SK-N-SH (cell line): ENCODE results near the gene HS6ST3. TPM values are rescaled to one million over a fixed set of nuclear protein-coding genes. Genes with fewer than 3 reads are reported as not detected.

Experiments used
- CTCF ChIA-PET: fragments of 300-600, 350-600 bp; formaldehyde crosslinking; extraction: SDS; loops from one replicate; lab custom pipeline; 2021; lab: Yijun Ruan, JAX
- POLR2A ChIA-PET: fragments of 350-600 bp; sonication (Branson Sonifier 250); formaldehyde crosslinking; extraction: SDS; loops from one replicate; lab custom pipeline; 2020; ENCODE audit warnings: antibody characterized with exemption, inconsistent platforms; lab: Yijun Ruan, JAX
- DNase-seq: peaks from one replicate; pipeline ENCODE4 v3.0.0; 2012
- H2AFZ ChIP-seq: fragments of 200-600 bp; sonication (generic); 2 replicates; pipeline ENCODE4 v1.8.1; 2016; ENCODE audit warnings: antibody characterized with exemption, mild to moderate bottlenecking, low read depth
- H3F3A ChIP-seq: fragments of 200-600 bp; sonication (generic); replicated peaks from 2 replicates; pipeline ENCODE3; 2016; ENCODE audit warnings: antibody characterized with exemption, mild to moderate bottlenecking; ENCODE audit not compliant: insufficient read depth
- H3K27ac ChIP-seq, 2 experiments: fragments of 200-500 bp in 1 of 2; fragments of 200-600 bp in 1 of 2; sonication (Bioruptor generic) in 1 of 2; sonication (generic), shearing (Covaris generic) in 1 of 2; 2 replicates each; pipeline versions ENCODE4 v1.5.1 to v1.6.1; 2014 to 2016; ENCODE audit warnings: low read depth in 2 of 2, inconsistent platforms in 1 of 2, low read length in 1 of 2, mild to moderate bottlenecking in 1 of 2, mixed read lengths in 1 of 2
- H3K27me3 ChIP-seq: fragments of 200-600 bp; sonication (generic), shearing (Covaris generic); 2 replicates; pipeline ENCODE4 v1.6.1; 2016; ENCODE audit warnings: mixed run types; ENCODE audit not compliant: insufficient read depth
- H3K36me3 ChIP-seq, 2 experiments: fragments of 200-500 bp in 1 of 2; fragments of 200-600 bp in 1 of 2; sonication (Bioruptor generic) in 1 of 2; sonication (generic) in 1 of 2; replicated peaks in 1 of 2; 2 replicates each; pipeline versions ENCODE3 to v1.5.1; 2014 to 2016; ENCODE audit warnings: low read length in 1 of 2, mild to moderate bottlenecking in 1 of 2; ENCODE audit not compliant: insufficient read depth in 2 of 2, control insufficient read depth in 1 of 2
- H3K4me1 ChIP-seq, 2 experiments: fragments of 200-500 bp in 1 of 2; fragments of 200-600 bp in 1 of 2; sonication (Bioruptor generic) in 1 of 2; sonication (generic), shearing (Covaris generic) in 1 of 2; 2 replicates each; pipeline versions ENCODE4 v1.5.1 to v1.6.1; 2014 to 2016; ENCODE audit warnings: low read depth in 1 of 2, low read length in 1 of 2, mixed run types in 1 of 2; ENCODE audit not compliant: insufficient read depth in 2 of 2, control insufficient read depth in 1 of 2
- H3K4me2 ChIP-seq: fragments of 200-600 bp; sonication (generic), shearing (Covaris generic); 2 replicates; pipeline ENCODE4 v1.6.1; 2017; ENCODE audit warnings: mixed run types
- H3K4me3 ChIP-seq, 2 experiments: fragments of 200-500 bp in 1 of 2; fragments of 200-600 bp in 1 of 2; sonication (Bioruptor generic) in 1 of 2; sonication (generic), shearing (Covaris generic) in 1 of 2; 2 replicates each; pipeline versions ENCODE4 v1.5.1 to v1.8.1; 2014 to 2016; ENCODE audit warnings: low read depth in 2 of 2, inconsistent platforms in 1 of 2, low read length in 1 of 2, mild to moderate bottlenecking in 1 of 2, mixed read lengths in 1 of 2, moderate library complexity in 1 of 2
- H3K79me2 ChIP-seq: fragments of 200-600 bp; sonication (generic); 2 replicates; pipeline ENCODE4 v1.8.1; 2017; ENCODE audit warnings: mild to moderate bottlenecking; ENCODE audit not compliant: insufficient read depth
- H3K9ac ChIP-seq: fragments of 200-600 bp; sonication (generic); 2 replicates; pipeline ENCODE4 v1.6.1; 2017; ENCODE audit warnings: mixed run types
- H3K9me2 ChIP-seq: fragments of 200-600 bp; sonication (generic); 2 replicates; pipeline ENCODE4 v1.6.1; 2017; ENCODE audit warnings: mixed run types
- H3K9me3 ChIP-seq: fragments of 200-600 bp; sonication (generic); 2 replicates; pipeline ENCODE4 v1.6.1; 2017; ENCODE audit warnings: mixed run types, mild to moderate bottlenecking, moderate library complexity
- H4K20me1 ChIP-seq: fragments of 200-600 bp; sonication (generic); 2 replicates; pipeline ENCODE4 v1.6.1; 2017; ENCODE audit warnings: mild to moderate bottlenecking, mixed run types; ENCODE audit not compliant: insufficient read depth
- CTCF ChIP-seq: fragments of 200-600 bp; sonication (generic); IDR thresholded peaks from 2 replicates; pipeline ENCODE4 v1.6.1; 2017; ENCODE audit warnings: antibody characterized with exemption, mild to moderate bottlenecking, moderate library complexity
- FOXJ3 ChIP-seq: sonication (generic); formaldehyde crosslinking; IDR thresholded peaks from 2 replicates; pipeline ENCODE4 v1.5.1; 2020; ENCODE audit warnings: mild to moderate bottlenecking, missing genetic modification reagents
- GATA2 ChIP-seq: sonication (generic); formaldehyde crosslinking; IDR thresholded peaks from 2 replicates; pipeline ENCODE4 v1.5.0; 2020; ENCODE audit warnings: mild to moderate bottlenecking, missing genetic modification reagents
- IRF3 ChIP-seq: fragments of 150-350 bp; IDR thresholded peaks from 2 replicates; pipeline ENCODE4 v1.6.1; 2016; ENCODE audit warnings: mild to moderate bottlenecking, low read depth, low read length
- MAX ChIP-seq: IDR thresholded peaks from 2 replicates; pipeline ENCODE4 v1.4.0; 2012; ENCODE audit warnings: low read depth
- MXI1 ChIP-seq: IDR thresholded peaks from 2 replicates; pipeline ENCODE4 v1.6.1; 2012; ENCODE audit warnings: mild to moderate bottlenecking, low read depth, low read length, improper control_type of control experiment
- RCOR1 ChIP-seq: fragments of 150-350 bp; IDR thresholded peaks from 2 replicates; pipeline ENCODE4 v1.6.1; 2017; ENCODE audit warnings: antibody characterized with exemption, low read length
- RXRA ChIP-seq: IDR thresholded peaks from 2 replicates; pipeline ENCODE4 v1.4.0; 2012; ENCODE audit warnings: low read depth, mild to moderate bottlenecking, borderline replicate concordance
- TAF1 ChIP-seq: IDR thresholded peaks from 2 replicates; pipeline ENCODE4 v1.6.1; 2012; ENCODE audit warnings: low read depth, mild to moderate bottlenecking, low read length, moderate library complexity, borderline replicate concordance
- TCF12 ChIP-seq: IDR thresholded peaks from 2 replicates; pipeline ENCODE4 v1.4.0; 2012
- TEAD4 ChIP-seq: IDR thresholded peaks from 2 replicates; pipeline ENCODE4 v1.4.0; 2012; ENCODE audit warnings: mild to moderate bottlenecking, borderline replicate concordance; ENCODE audit not compliant: insufficient read depth
- USF1 ChIP-seq: IDR thresholded peaks from 2 replicates; pipeline ENCODE4 v1.4.0; 2012; ENCODE audit warnings: low read depth, borderline replicate concordance
- WGBS: methylation state at CpG from one replicate; pipeline ENCODE4 v1.1.6; 2017; ENCODE audit warnings: low lambda C conversion rate; 5-methylcytosine and 5-hydroxymethylcytosine counted together
- polyA plus RNA-seq, 3 experiments: library from polyadenylated mRNA; depleted of rRNA; stranded (reverse); fragments of >200 nt; gene quantifications; 2 replicates each; pipeline ENCODE4 v1.2.3, GENCODE V29; 2012

The HS6ST3 gene
- polyA plus RNA-seq, 1 of the 3 experiments (the other 2 are of a cell fraction) = under 0.01 TPM

- Histone ChIP-seq H3K9me2 (no peaks in the 10 kb centered on the region), H3K4me3 (no peak overlapping the region), H3K27ac (no peak overlapping the region), H3K4me1 (peaks cover 0 to 6% of the 10 kb centered on the region in 2 experiments; a peak in 1 of 4 replicates), H3K4me2 (no peak overlapping the region), H2AFZ (no peak overlapping the region), H3K36me3 (no peaks in the 10 kb centered on the region), H3K9me3 (no peaks in the 10 kb centered on the region), H3K9ac (no peak overlapping the region), H3F3A (no peaks in the 10 kb centered on the region), H4K20me1 (no peaks in the 10 kb centered on the region), H3K79me2 (no peaks in the 10 kb centered on the region), H3K27me3 (no peaks in the 10 kb centered on the region)
- ChIA-PET POLR2A (no interaction called here), CTCF (interaction anchor here (0.6 to 2.0 kb wide), 5 partner anchors 9 to 887 kb away, joined by 3 to 13 read pairs (median 4); no protein-coding TSS in a partner anchor)
- TF ChIP-seq RCOR1 = no peak
- TF ChIP-seq FOXJ3 (CRISPR knock-in tag) = no peak
- no peak for TF ChIP-seq IRF3
- TF ChIP-seq RXRA = no peak
- TF ChIP-seq TEAD4 = no peak
- no peak for TF ChIP-seq CTCF
- no peak for TF ChIP-seq USF1
- 35% methylated on average over 5 of the region's 5 CpGs for WGBS
- no peak for DNase-seq
Measured at GRCh38 chr13:96809366-96810096, 719.6 kb downstream of the HS6ST3 start.

GRCh38 chr13:96810104-96810503 is 720.2 kb downstream of the HS6ST3 start:
- Histone ChIP-seq H3K9me3 (no peaks in the 10 kb centered on the region), H3K4me2 (no peak overlapping the region), H3K27ac (no peak overlapping the region), H3K9me2 (no peaks in the 10 kb centered on the region), H3F3A (no peaks in the 10 kb centered on the region), H3K79me2 (no peaks in the 10 kb centered on the region), H3K4me1 (peaks cover 0 to 6% of the 10 kb centered on the region in 2 experiments; a peak in 1 of 4 replicates), H3K4me3 (no peak overlapping the region), H3K36me3 (no peaks in the 10 kb centered on the region), H2AFZ (no peak overlapping the region), H3K27me3 (no peaks in the 10 kb centered on the region), H3K9ac (no peak overlapping the region), H4K20me1 (no peaks in the 10 kb centered on the region)
- CTCF ChIA-PET = interaction anchor here (0.6 to 2.0 kb wide), 4 partner anchors 8 to 888 kb away, joined by 3 to 13 read pairs (median 4); no protein-coding TSS in a partner anchor
- 29% methylated on average over 4 of the region's 4 CpGs for WGBS
- no peak for TF ChIP-seq MXI1
- TF ChIP-seq TAF1 = no peak
- TF ChIP-seq GATA2 (CRISPR knock-in tag) = no peak
- TF ChIP-seq TCF12 = no peak
- TF ChIP-seq MAX = no peak
- no peak for DNase-seq
- POLR2A ChIA-PET = no interaction called here
